DND-41 (cell line): ENCODE results near the gene CDK8.
"Not testable (repeated sequence)": the region's sequence is repeated elsewhere in the genome, so short reads cannot be mapped to it uniquely, and the experiment has no call there.

Source experiments
- CTCF ChIP-seq: IDR thresholded peaks from 2 replicates; pipeline ENCODE4 v1.5.1; 2012; ENCODE audit warnings: borderline replicate concordance, low read length, moderate library complexity, mild to moderate bottlenecking; ENCODE audit not compliant: poor library complexity, severe bottlenecking; ENCODE audit errors: extremely low read depth
- EZH2 ChIP-seq: IDR thresholded peaks from 3 replicates; pipeline ENCODE4 v1.6.1; 2012; ENCODE audit warnings: borderline replicate concordance, low read depth, mild to moderate bottlenecking, moderate library complexity, low read length, inconsistent platforms; ENCODE audit not compliant: severe bottlenecking

GRCh38 chr13:26252006-26252405 lies 1.9 kb upstream of the CDK8 start:
- not testable (repeated sequence) for TF ChIP-seq CTCF, EZH2
